ENCODE data around the gene PIP4K2A.

DNA sequence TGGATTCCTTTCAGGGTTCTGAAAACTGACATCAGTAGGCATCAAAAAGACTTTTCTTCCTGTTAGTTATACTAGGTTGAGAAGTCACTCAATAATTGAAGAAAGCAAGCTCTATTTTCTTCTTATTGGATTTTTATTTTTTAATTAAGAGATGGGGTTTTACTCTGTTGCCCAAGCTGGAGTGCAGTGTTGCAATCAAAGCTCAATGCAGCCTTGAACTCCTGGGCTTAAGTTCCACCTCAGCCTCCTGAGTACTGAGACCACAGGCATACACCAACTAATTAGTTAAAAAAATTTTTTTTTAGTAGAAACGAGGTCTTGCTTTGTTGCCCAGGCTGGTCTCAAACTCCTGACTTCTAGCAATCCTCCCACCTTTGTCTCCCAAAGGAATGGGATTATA, 28.0 kb downstream of the PIP4K2A start:
- TF ChIP-seq, protein P1, sequence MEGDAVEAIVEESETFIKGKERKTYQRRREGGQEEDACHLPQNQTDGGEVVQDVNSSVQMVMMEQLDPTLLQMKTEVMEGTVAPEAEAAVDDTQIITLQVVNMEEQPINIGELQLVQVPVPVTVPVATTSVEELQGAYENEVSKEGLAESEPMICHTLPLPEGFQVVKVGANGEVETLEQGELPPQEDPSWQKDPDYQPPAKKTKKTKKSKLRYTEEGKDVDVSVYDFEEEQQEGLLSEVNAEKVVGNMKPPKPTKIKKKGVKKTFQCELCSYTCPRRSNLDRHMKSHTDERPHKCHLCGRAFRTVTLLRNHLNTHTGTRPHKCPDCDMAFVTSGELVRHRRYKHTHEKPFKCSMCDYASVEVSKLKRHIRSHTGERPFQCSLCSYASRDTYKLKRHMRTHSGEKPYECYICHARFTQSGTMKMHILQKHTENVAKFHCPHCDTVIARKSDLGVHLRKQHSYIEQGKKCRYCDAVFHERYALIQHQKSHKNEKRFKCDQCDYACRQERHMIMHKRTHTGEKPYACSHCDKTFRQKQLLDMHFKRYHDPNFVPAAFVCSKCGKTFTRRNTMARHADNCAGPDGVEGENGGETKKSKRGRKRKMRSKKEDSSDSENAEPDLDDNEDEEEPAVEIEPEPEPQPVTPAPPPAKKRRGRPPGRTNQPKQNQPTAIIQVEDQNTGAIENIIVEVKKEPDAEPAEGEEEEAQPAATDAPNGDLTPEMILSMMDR (IDR thresholded peaks at IDR 0.05; ENCODE audit: low read depth, low read length), result no peak
- no peak for TF ChIP-seq EZH2phosphoT487 (IDR thresholded peaks at IDR 0.05; ENCODE audit: low read depth)
